Activated T-cell treated with anti-CD3 and anti-CD28 coated beads, Interleukin-2, amount 50 U/mL, for 24 hours (primary cell): Measurements from ENCODE around the gene MLF2.

Experiments
- DNase-seq: peaks from one replicate; pipeline ENCODE4 v3.0.0-alpha.2; 2020
- H3K27ac Mint-ChIP-seq: 2 replicates; pipeline ENCODE4 v1.8.0; 2020; ENCODE audit warnings: mild to moderate bottlenecking, mixed read lengths
- H3K27me3 Mint-ChIP-seq: 2 replicates; pipeline ENCODE4 v1.8.0; 2020; ENCODE audit warnings: mixed read lengths
- H3K36me3 Mint-ChIP-seq: 2 replicates; pipeline ENCODE4 v1.8.0; 2020; ENCODE audit warnings: low read depth, mixed read lengths
- H3K4me1 Mint-ChIP-seq: 2 replicates; pipeline ENCODE4 v1.8.0; 2020; ENCODE audit warnings: low read depth, mixed read lengths
- H3K4me3 Mint-ChIP-seq: 2 replicates; pipeline ENCODE4 v1.8.0; 2020; ENCODE audit warnings: mild to moderate bottlenecking, moderate library complexity, mixed read lengths
- H3K9me3 Mint-ChIP-seq: 2 replicates; pipeline ENCODE4 v1.8.0; 2020; ENCODE audit warnings: mixed read lengths

The MLF2 gene

DNA sequence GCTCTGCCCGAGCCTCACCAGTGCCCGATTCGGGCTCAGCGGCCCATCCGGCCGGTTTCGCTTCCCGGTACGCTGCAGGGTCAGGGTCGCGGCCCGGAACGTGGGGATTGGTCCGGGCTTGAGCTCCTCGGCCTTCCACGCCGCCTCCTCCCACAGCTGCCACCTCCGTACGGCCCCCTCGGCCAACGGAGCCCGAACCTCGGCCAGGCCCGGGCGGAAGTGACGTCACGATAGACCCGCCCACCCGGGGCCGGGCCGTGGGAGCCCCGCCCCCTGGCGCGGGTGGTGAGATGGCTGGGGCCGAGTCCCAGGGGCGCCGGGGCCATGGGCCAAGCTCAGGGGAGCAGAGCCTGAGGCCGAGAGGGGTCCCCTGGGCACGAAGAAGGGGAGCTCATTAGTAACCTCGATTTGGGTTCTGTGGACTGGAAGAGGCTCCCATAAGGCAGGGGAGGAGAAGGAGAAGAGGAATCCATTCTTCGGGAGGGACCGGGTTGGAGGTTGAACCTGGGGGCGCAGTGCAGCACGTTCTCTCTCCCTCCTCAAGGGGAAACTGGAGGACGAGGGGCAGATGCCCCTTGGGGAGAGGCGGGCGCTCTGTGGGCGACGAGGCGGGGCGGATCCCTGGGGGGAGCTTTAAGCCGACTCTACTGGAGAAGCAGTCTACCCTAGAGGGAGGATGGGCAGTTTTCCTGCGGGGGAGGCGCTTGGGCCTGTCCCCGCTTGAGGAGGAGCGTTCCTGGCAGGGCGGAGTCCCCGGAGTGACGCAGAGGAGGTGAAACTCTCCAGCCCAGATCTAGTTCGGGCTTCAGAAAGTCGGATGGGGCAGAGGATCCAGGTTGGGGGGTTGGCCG, at the start of gene MLF2:
MLF2 (minus strand) TSS at position 221 of the 851 bp plus-strand sequence. CDS start 807 bp downstream, outside the sequence.
- peaks cover 25% of the 10 kb centered on the region for H3K4me1 Mint-ChIP-seq
- no peaks in the 10 kb centered on the region for H3K9me3 Mint-ChIP-seq
- peak within 1 kb of the TSS; percentile 92 for H3K4me3 Mint-ChIP-seq
- peak; percentile 99 for DNase-seq
- H3K27me3 Mint-ChIP-seq: no peaks in the 10 kb centered on the region
- H3K36me3 Mint-ChIP-seq: peaks cover 49% of the 10 kb centered on the region
- peak within 1 kb of the TSS; percentile 99 for H3K27ac Mint-ChIP-seq

DNA sequence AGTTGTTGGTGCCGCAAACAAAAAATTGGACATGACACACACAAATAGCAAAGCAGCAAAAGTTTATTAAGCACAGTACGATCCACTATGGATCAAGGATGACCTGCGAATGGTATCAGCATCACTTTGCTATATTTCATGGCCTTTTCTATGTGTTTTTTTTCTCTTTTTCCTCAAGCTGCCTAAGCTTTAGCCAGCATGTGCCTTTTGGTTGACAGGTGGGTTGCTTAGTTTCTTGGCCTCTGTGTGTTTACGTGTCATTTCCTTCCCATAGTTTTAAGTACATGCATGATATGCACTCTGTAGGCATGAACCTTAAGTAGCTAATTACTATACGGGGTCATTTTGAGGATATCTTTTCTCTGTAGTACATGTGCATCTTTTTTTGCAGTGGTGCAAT, 46.2 kb upstream of the MLF2 start:
- H3K27ac Mint-ChIP-seq: peak overlapping the region; percentile 11
- no peak for DNase-seq
- H3K27me3 Mint-ChIP-seq: no peaks in the 10 kb centered on the region
- H3K4me1 Mint-ChIP-seq: peaks cover 29% of the 10 kb centered on the region
- no peak overlapping the region for H3K4me3 Mint-ChIP-seq
- no peaks in the 10 kb centered on the region for H3K9me3 Mint-ChIP-seq
- H3K36me3 Mint-ChIP-seq: peaks cover 78% of the 10 kb centered on the region

DNA sequence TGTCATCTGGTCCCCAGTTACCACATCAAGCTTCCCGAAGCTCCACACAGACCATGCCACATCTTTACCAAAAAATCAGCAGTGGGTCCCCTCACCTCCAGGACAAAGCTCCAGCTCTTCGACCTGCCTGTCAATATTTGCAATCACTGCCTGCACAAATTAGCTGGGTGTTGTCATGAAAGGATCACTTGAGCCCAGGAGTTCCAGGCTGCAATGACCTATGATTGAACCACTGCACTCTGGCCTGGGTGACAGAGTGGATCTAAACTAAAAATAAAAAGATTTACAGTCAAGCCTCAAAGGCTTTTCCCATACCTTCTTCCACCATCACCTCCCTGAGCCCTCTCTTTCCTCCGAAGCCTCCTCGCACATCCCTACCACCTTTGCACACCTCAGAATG, 43.6 kb upstream of the MLF2 start:
- H3K27ac Mint-ChIP-seq: no peak overlapping the region
- no peaks in the 10 kb centered on the region for H3K9me3 Mint-ChIP-seq
- DNase-seq: no peak
- H3K4me3 Mint-ChIP-seq: no peak overlapping the region
- H3K4me1 Mint-ChIP-seq: peaks cover 47% of the 10 kb centered on the region
- H3K36me3 Mint-ChIP-seq: peaks cover 84% of the 10 kb centered on the region
- H3K27me3 Mint-ChIP-seq: no peaks in the 10 kb centered on the region

- no peaks in the 10 kb centered on the region for H3K27me3 Mint-ChIP-seq
- peaks cover 89% of the 10 kb centered on the region for H3K36me3 Mint-ChIP-seq
- H3K4me3 Mint-ChIP-seq: no peak overlapping the region
- H3K27ac Mint-ChIP-seq: peak overlapping the region; percentile 66
- no peaks in the 10 kb centered on the region for H3K9me3 Mint-ChIP-seq
- no peak for DNase-seq
- peaks cover 48% of the 10 kb centered on the region for H3K4me1 Mint-ChIP-seq
Observed at GRCh38 chr12:6795088-6795487, 42.1 kb upstream of the MLF2 start.

DNA sequence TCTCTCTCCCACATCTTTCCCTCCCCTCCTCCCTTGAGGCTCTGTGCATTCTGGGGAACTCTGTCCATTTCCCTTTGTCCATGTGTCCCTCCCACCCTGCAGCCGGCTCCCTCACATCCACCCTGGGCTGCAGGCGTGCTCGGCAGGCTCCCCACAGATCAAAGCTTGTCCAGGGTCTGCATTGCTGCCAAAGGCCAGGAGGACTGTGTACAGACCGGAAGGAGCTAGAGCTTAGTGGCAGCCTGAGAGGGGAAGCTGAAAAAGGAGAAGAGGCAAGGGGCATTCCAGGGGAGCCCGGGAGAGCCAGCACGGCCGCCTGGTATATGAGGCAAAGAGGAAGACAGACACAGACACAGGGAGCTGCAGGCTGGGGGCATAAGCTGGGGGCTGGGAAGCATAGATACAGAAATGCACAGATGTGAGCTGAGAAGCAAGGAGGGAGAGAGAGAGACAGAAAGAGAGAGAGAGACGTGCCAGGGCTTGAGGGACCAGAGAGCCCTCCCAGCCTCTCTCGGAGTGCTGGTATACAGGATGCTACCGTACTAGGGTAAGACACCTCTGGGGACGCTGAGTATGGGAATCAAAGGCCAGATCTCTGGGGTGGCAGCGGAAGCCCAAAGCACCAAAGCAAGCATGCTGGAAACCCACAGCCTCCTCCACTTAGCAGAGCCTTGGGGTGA, 39.7 kb upstream of the MLF2 start:
- peak overlapping the region; percentile 90 for H3K4me3 Mint-ChIP-seq
- H3K4me1 Mint-ChIP-seq: peaks cover 58% of the 10 kb centered on the region
- H3K27ac Mint-ChIP-seq: peak overlapping the region; percentile 93
- peaks cover 75% of the 10 kb centered on the region for H3K36me3 Mint-ChIP-seq
- no peaks in the 10 kb centered on the region for H3K27me3 Mint-ChIP-seq
- peak; percentile 56 for DNase-seq
- H3K9me3 Mint-ChIP-seq: no peaks in the 10 kb centered on the region

- Mint-ChIP-seq H3K9me3 (no peaks in the 10 kb centered on the region), H3K4me1 (peaks cover 58% of the 10 kb centered on the region), H3K27me3 (no peaks in the 10 kb centered on the region), H3K27ac (peak overlapping the region; percentile 93), H3K4me3 (peak overlapping the region; percentile 90), H3K36me3 (peaks cover 69% of the 10 kb centered on the region)
- DNase-seq: peak; percentile 61
Observed at GRCh38 chr12:6791931-6792520, 39.1 kb upstream of the MLF2 start.

GRCh38 chr12:6790496-6791150, 37.7 kb upstream of the MLF2 start:
- Mint-ChIP-seq H3K4me3 (peak overlapping the region; percentile 90), H3K27me3 (no peaks in the 10 kb centered on the region), H3K4me1 (peaks cover 57% of the 10 kb centered on the region), H3K36me3 (peaks cover 56% of the 10 kb centered on the region), H3K9me3 (no peaks in the 10 kb centered on the region), H3K27ac (peak overlapping the region; percentile 93)
- DNase-seq: peak; percentile 60

DNA sequence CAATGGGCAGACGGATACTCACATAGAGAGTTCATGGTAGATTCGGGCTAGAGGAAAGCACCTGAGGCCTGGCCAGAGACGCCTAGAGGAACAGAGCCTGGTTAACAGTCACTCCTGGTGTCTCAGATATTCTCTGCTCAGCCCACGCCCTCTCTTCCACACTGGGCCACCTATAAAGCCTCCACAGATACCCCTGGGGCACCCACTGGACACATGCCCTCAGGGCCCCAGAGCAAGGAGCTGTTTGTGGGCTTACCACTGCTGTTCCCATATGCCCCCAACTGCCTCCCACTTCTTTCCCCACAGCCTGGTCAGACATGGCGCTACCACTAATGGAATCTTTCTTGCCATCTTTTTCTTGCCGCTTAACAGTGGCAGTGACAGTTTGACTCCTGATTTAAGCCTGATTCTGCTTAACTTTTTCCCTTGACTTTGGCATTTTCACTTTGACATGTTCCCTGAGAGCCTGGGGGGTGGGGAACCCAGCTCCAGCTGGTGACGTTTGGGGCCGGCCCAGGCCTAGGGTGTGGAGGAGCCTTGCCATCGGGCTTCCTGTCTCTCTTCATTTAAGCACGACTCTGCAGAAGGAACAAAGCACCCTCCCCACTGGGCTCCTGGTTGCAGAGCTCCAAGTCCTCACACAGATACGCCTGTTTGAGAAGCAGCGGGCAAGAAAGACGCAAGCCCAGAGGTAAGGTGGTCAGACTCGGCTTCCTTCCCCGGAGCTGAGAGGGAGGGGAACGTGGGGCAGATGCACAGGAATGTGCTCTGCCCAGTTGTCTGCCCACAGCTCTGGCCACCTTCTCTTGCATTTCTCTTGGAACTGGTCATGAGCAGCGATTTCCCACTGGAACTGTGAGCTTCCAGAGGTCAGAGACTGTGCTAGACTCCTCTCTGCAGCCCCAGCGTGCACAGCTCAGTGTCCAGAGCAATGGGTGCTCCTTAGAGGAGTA, 36.3 kb upstream of the MLF2 start, which contains the start of gene CD4:
CD4 (plus strand) TSS at position 557 of the 953 bp plus-strand sequence. CDS start 10,611 bp downstream, outside the sequence.
- Mint-ChIP-seq H3K27me3 (no peaks in the 10 kb centered on the region), H3K36me3 (peaks cover 42% of the 10 kb centered on the region), H3K9me3 (no peaks in the 10 kb centered on the region), H3K4me1 (peaks cover 63% of the 10 kb centered on the region), H3K4me3 (peak within 1 kb of the TSS; percentile 90), H3K27ac (peak within 1 kb of the TSS; percentile 93)
- peak; percentile 82 for DNase-seq

DNA sequence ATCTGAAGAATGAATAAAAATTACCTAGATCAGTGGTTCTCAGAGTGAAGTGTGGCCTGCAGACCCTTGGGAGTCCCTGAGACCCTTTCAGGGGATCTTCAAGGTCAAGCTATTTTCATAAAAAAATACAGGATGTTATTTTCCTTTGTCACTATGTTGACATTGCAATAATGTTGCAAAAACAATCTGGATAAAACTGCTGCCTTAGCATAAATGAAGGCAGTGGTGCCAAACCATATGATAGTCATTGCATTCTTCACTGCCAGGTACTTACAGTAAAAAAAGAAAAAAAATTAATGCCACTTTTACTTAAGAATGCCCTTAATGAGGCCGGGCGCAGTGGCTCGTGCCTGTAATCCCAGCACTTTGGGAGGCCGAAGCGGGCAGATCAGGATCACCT, 34.4 kb upstream of the MLF2 start:
- H3K27ac Mint-ChIP-seq: peak overlapping the region; percentile 76
- H3K36me3 Mint-ChIP-seq: peaks cover 24% of the 10 kb centered on the region
- peaks cover 70% of the 10 kb centered on the region for H3K4me1 Mint-ChIP-seq
- H3K4me3 Mint-ChIP-seq: no peak overlapping the region
- H3K9me3 Mint-ChIP-seq: no peaks in the 10 kb centered on the region
- no peaks in the 10 kb centered on the region for H3K27me3 Mint-ChIP-seq
- no peak for DNase-seq

DNA sequence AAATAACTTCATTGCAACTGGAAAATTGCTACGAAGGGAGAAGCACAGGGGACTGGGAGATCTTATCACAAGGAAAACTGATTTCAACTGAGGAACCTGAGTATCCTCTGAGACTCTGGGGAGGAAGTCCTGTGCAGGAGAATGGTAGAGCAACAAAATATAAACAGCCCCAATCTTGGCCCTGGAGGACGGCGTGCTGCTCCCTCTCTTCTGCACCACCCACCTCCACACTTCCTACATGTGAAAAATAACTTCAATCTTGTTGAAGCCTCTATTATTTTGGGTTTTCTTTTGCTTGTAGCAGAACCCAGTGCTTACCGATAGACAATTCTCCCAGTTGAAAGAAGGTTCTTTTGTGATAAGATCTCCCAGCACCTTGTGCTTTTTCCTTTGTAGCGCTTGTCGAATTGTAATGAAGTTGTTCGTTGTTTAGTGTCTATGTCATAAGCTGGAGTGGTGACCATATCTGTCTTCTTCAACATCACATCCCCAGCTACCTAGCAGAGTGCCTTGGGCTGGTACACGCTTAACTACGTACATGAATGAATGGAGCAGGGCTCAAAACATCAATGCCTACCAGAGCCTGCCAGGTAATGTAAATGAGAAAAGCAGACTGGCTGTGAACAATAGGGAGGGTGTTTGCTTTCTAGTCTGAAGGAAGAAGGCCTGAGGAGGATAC, 33.6 kb upstream of the MLF2 start:
- H3K36me3 Mint-ChIP-seq: peaks cover 16% of the 10 kb centered on the region
- H3K4me1 Mint-ChIP-seq: peaks cover 68% of the 10 kb centered on the region
- H3K9me3 Mint-ChIP-seq: no peaks in the 10 kb centered on the region
- DNase-seq: no peak
- H3K4me3 Mint-ChIP-seq: peak overlapping the region; percentile 39
- H3K27ac Mint-ChIP-seq: peak overlapping the region; percentile 76
- no peaks in the 10 kb centered on the region for H3K27me3 Mint-ChIP-seq

GRCh38 chr12:6784761-6785160, 31.8 kb upstream of the MLF2 start:
- H3K27ac Mint-ChIP-seq: peak overlapping the region; percentile 55
- DNase-seq: no peak
- no peaks in the 10 kb centered on the region for H3K27me3 Mint-ChIP-seq
- H3K4me3 Mint-ChIP-seq: no peak overlapping the region
- H3K9me3 Mint-ChIP-seq: no peaks in the 10 kb centered on the region
- peaks cover 79% of the 10 kb centered on the region for H3K4me1 Mint-ChIP-seq
- H3K36me3 Mint-ChIP-seq: peaks cover 5% of the 10 kb centered on the region

DNA sequence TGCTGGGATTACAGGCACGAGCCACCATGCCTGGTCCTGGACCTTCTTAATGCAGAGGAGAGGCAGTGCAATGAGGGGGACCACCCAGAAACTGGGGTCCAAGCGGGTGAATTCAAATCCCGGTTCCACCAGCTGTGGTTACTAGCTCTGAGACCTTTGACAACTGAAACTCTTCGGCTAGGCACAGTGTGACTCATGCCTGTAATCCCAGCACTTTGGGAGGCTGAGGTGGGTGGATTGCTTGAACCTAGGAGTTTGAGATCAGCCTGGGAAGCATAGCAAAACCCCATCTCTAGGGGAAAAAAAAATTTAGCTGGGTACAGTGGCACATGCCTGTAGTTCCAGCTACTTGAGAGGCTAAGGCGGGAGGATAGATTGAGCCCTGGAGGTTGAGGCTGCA, 31.4 kb upstream of the MLF2 start:
- Mint-ChIP-seq H3K27me3 (no peaks in the 10 kb centered on the region), H3K4me1 (peaks cover 82% of the 10 kb centered on the region), H3K4me3 (no peak overlapping the region), H3K27ac (peak overlapping the region; percentile 55), H3K9me3 (no peaks in the 10 kb centered on the region), H3K36me3 (peaks cover under 1% of the 10 kb centered on the region)
- no peak for DNase-seq

DNA sequence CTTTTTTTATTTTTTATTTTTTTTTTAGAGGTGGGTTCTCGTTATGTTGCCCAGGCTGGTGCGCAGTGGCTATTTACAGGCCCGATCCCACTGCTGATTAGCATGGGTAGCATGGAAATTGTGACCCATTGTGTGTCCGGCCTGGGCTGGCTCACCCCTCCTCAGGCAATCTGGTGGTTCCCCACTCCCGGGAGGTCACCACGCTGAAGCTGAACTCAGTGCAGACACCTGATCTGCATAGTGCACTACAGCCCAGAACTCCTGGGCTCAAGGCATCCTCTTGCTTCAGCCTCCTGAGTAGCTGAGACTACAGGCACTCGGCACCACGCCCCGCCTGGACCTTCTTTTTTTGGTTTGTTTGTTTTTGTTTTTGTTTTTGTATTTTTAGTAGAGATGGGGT, 30.9 kb upstream of the MLF2 start:
- H3K9me3 Mint-ChIP-seq: no peaks in the 10 kb centered on the region
- DNase-seq: no peak
- H3K27me3 Mint-ChIP-seq: no peaks in the 10 kb centered on the region
- no peak overlapping the region for H3K4me3 Mint-ChIP-seq
- peaks cover 82% of the 10 kb centered on the region for H3K4me1 Mint-ChIP-seq
- H3K36me3 Mint-ChIP-seq: peaks cover under 1% of the 10 kb centered on the region
- H3K27ac Mint-ChIP-seq: peak overlapping the region; percentile 61
